B cell (primary cell): ENCODE measurements around the gene PTPRN2. TPM values are rescaled to one million over a fixed set of nuclear protein-coding genes. Genes with fewer than 3 reads are reported as not detected.

ENCODE experiments used
- ATAC-seq: fragments of 200-7000 bp; cut with Tn5 transposase; one replicate; pipeline ENCODE4 v1.10.0; 2021; ENCODE audit warnings: low read depth, mild to moderate bottlenecking, moderate number of reproducible peaks, moderate library complexity
- CTCF ChIA-PET: fragments of 350-600 bp; sonication (Branson Sonifier 250); formaldehyde crosslinking; loops from one replicate; lab custom pipeline; 2021; ENCODE audit warnings: antibody characterized with exemption, inconsistent platforms; lab: Charles Lee
- POLR2A ChIA-PET: fragments of 350-600 bp; sonication (Branson Sonifier 250); formaldehyde crosslinking; loops from one replicate; lab custom pipeline; 2021; ENCODE audit warnings: antibody characterized with exemption; lab: Charles Lee
- DNase-seq: peaks from one replicate; pipeline ENCODE4 v3.0.0; 2013
- H2AFZ ChIP-seq: 2 replicates; pipeline ENCODE4 v1.6.1; 2012; ENCODE audit warnings: mild to moderate bottlenecking, low read depth, low read length; ENCODE audit not compliant: insufficient read depth, poor library complexity, severe bottlenecking
- H3K27ac ChIP-seq, 2 donors: 1 replicate in 1 of 2; 2 replicates in 1 of 2; pipeline ENCODE4 v1.5.1; 2012 to 2013; ENCODE audit warnings: low read length in 2 of 2, mild to moderate bottlenecking in 2 of 2, moderate library complexity in 1 of 2
- H3K27me3 ChIP-seq, 4 experiments: fragments of 200-600 bp in 1 of 4; sonication (generic) in 1 of 4; replicated peaks in 1 of 4; 1 replicate in 2 of 4; 2 replicates in 2 of 4; pipeline versions ENCODE4 v1.6.1 to v1.7.0; 2013 to 2016; ENCODE audit warnings: low read length in 3 of 4, mild to moderate bottlenecking in 2 of 4, mixed read lengths in 1 of 4, moderate library complexity in 1 of 4; ENCODE audit not compliant: insufficient read depth in 4 of 4, control insufficient read depth in 3 of 4; ENCODE audit errors: control extremely low read depth in 1 of 4
- H3K36me3 ChIP-seq, 2 experiments: replicated peaks in 1 of 2; 1 replicate in 1 of 2; 2 replicates in 1 of 2; pipeline versions ENCODE4 v1.6.1 to v1.7.1; 2013; ENCODE audit warnings: low read length in 1 of 2; ENCODE audit not compliant: insufficient read depth in 2 of 2, control insufficient read depth in 1 of 2; ENCODE audit errors: control extremely low read depth in 1 of 2, extremely low read depth in 1 of 2
- H3K4me1 ChIP-seq, 2 donors: fragments of 200-600 bp in 1 of 2; sonication (generic) in 1 of 2; 1 replicate in 1 of 2; 2 replicates in 1 of 2; pipeline versions ENCODE4 v1.5.1 to v1.6.1; 2013 to 2017; ENCODE audit warnings: low read length in 2 of 2; ENCODE audit not compliant: control insufficient read depth in 2 of 2, insufficient read depth in 2 of 2
- H3K4me2 ChIP-seq: replicated peaks from 2 replicates; pipeline ENCODE3; 2012; ENCODE audit warnings: mild to moderate bottlenecking, low read depth, low read length; ENCODE audit not compliant: poor library complexity, severe bottlenecking
- H3K4me3 ChIP-seq, 5 experiments: fragments of 200-600 bp in 1 of 5; sonication (generic) in 1 of 5; 1 replicate in 3 of 5; 2 replicates in 2 of 5; pipeline versions ENCODE4 v1.5.1 to v1.7.0; 2011 to 2016; ENCODE audit warnings: low read length in 4 of 5, mild to moderate bottlenecking in 4 of 5, low read depth in 2 of 5, control low read depth in 1 of 5, moderate library complexity in 1 of 5; ENCODE audit not compliant: insufficient read depth in 1 of 5; ENCODE audit errors: control extremely low read depth in 1 of 5, extremely low read depth in 1 of 5
- H3K79me2 ChIP-seq: fragments of 200-600 bp; sonication (generic); one replicate; pipeline ENCODE4 v1.6.0; 2016; ENCODE audit warnings: low read length; ENCODE audit not compliant: control insufficient read depth, insufficient read depth
- H3K9ac ChIP-seq: fragments of 200-600 bp; sonication (generic); 2 replicates; pipeline ENCODE4 v1.6.1; 2017; ENCODE audit warnings: mild to moderate bottlenecking, low read length, moderate library complexity
- H3K9me3 ChIP-seq, 3 donors: one replicate each; pipeline versions ENCODE4 v1.6.1 to v1.7.1; 2013; ENCODE audit warnings: low read length in 2 of 3; ENCODE audit not compliant: control insufficient read depth in 2 of 3, insufficient read depth in 1 of 3; ENCODE audit errors: control extremely low read depth in 1 of 3
- H4K20me1 ChIP-seq: 2 replicates; pipeline ENCODE4 v1.6.0; 2012; ENCODE audit warnings: mild to moderate bottlenecking, low read length; ENCODE audit not compliant: insufficient read depth, control insufficient read depth, poor library complexity, severe bottlenecking
- H3K27ac Mint-ChIP-seq: one replicate; pipeline ENCODE4 v1.8.0; 2021; ENCODE audit warnings: mixed read lengths
- H3K27me3 Mint-ChIP-seq: one replicate; pipeline ENCODE4 v1.8.0; 2021; ENCODE audit warnings: mixed read lengths
- H3K4me1 Mint-ChIP-seq: one replicate; pipeline ENCODE4 v1.8.0; 2021; ENCODE audit warnings: mixed read lengths
- H3K4me3 Mint-ChIP-seq: one replicate; pipeline ENCODE4 v1.8.0; 2021; ENCODE audit warnings: mixed read lengths
- H3K9me3 Mint-ChIP-seq: one replicate; pipeline ENCODE4 v1.8.0; 2022; ENCODE audit warnings: mixed read lengths; ENCODE audit not compliant: insufficient read depth
- EZH2 ChIP-seq: IDR thresholded peaks from 2 replicates; pipeline ENCODE4 v1.6.1; 2012; ENCODE audit warnings: borderline replicate concordance, low read depth, mild to moderate bottlenecking, moderate library complexity, low read length; ENCODE audit not compliant: insufficient read depth, poor library complexity, severe bottlenecking
- WGBS: methylation state at CpG from one replicate; pipeline ENCODE4 v1.1.5; 2013; ENCODE audit warnings: missing lambda C conversion rate; ENCODE audit not compliant: insufficient coverage; 5-methylcytosine and 5-hydroxymethylcytosine counted together
- intact Hi-C: fragments of 100-400 bp; cut with micrococcal nuclease; formaldehyde crosslinking; loops from one replicate; pipeline ENCODE4 v1.10.0; 2022
- polyA plus RNA-seq: library from polyadenylated mRNA; depleted of rRNA; stranded (reverse); fragments of >200 nt; gene quantifications from 2 replicates; pipeline ENCODE4 v1.2.3, GENCODE V29; 2012
- total RNA-seq, 2 donors: library from RNA; stranded (reverse); fragments of 120-200 nt in 1 of 2; gene quantifications; 1 replicate in 1 of 2; 2 replicates in 1 of 2; pipeline versions ENCODE4 v1.2.3 to v1.2.4, GENCODE V29; 2013 to 2022
- TF ChIP-seq, protein P1 (sequence below): fragments of 200-600 bp; IDR thresholded peaks from one replicate; pipeline ENCODE4 v1.8.0; 2022; ENCODE audit warnings: antibody characterized with exemption, mild to moderate bottlenecking

The PTPRN2 gene
- total and polyA plus RNA-seq, 2 donors (not counting 1 experiment from before 2014, with no cell fraction given), result 2.0 to 5.0 TPM

DNA sequence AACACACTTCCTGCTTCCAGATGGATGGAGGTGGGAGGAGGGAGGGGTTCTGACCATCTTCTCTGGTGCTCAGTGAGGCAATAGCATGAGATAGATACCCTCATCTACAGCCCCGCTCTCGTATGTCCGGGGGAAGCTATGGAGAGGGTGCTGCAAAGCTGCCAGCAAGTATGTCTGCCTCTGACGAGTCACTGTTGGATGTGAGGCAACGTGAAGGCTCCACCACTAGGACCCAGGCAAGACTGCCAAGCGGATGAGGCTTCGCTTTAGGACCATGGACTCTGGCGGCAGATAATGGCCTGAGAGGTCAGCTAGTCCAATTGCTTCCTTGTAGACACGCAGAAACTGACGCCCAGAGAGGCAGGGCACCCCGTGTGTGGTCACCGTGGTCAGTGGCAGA lies 601.6 kb downstream of the PTPRN2 start:
- POLR2A ChIA-PET, result no interaction called here
- DNase-seq (no peak), ATAC-seq (no peak)
- Histone ChIP-seq H3K4me2 (no peak overlapping the region), H4K20me1 (no peaks in the 10 kb centered on the region), H3K4me3 (no peak overlapping the region), H2AFZ (no peak overlapping the region), H3K36me3 (no peaks in the 10 kb centered on the region), H3K9ac (no peak overlapping the region), H3K79me2 (no peaks in the 10 kb centered on the region), H3K27ac (no peak overlapping the region), H3K27me3 (no peaks in the 10 kb centered on the region), H3K9me3 (peaks cover 0 to 15% (median 0%) of the 10 kb centered on the region in 3 donors), H3K4me1 (no peaks in the 10 kb centered on the region)
- intact Hi-C loops, result no loop called here
- Mint-ChIP-seq H3K4me3 (no peak overlapping the region), H3K9me3 (no peaks in the 10 kb centered on the region), H3K27ac (no peak overlapping the region), H3K4me1 (no peaks in the 10 kb centered on the region), H3K27me3 (no peaks in the 10 kb centered on the region)
- CTCF ChIA-PET, result no interaction called here
- TF ChIP-seq EZH2, result no peak
- TF ChIP-seq, protein P1, sequence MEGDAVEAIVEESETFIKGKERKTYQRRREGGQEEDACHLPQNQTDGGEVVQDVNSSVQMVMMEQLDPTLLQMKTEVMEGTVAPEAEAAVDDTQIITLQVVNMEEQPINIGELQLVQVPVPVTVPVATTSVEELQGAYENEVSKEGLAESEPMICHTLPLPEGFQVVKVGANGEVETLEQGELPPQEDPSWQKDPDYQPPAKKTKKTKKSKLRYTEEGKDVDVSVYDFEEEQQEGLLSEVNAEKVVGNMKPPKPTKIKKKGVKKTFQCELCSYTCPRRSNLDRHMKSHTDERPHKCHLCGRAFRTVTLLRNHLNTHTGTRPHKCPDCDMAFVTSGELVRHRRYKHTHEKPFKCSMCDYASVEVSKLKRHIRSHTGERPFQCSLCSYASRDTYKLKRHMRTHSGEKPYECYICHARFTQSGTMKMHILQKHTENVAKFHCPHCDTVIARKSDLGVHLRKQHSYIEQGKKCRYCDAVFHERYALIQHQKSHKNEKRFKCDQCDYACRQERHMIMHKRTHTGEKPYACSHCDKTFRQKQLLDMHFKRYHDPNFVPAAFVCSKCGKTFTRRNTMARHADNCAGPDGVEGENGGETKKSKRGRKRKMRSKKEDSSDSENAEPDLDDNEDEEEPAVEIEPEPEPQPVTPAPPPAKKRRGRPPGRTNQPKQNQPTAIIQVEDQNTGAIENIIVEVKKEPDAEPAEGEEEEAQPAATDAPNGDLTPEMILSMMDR, result no peak
- 82% methylated on average over 12 of the region's 12 CpGs for WGBS

DNA sequence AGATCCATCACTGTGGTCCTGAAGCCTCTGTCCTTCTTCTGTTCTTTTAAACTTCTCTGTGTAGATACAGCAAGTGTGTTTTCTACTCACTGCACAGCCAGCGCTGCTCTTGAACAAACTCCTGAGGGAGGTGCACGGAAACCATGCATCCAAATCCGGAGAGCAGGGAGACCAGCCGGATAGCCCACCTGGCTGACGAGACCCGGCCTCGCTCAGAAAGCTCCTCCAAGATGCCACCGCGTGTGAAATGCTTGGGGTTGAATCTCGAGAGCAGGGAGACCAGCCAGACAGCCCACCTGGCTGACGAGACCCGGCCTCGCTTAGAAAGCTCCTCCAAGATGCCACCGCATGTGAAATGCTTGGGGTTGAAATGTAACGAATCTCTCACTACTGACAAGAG lies 602.0 kb downstream of the PTPRN2 start:
- no peak overlapping the region for H3K27ac Mint-ChIP-seq
- H3K27ac ChIP-seq, result no peak overlapping the region
- H2AFZ ChIP-seq, result no peak overlapping the region
- H3K4me1 Mint-ChIP-seq, result no peaks in the 10 kb centered on the region
- H3K9me3 Mint-ChIP-seq, result no peaks in the 10 kb centered on the region
- POLR2A ChIA-PET, result no interaction called here
- CTCF ChIA-PET, result no interaction called here
- 95% methylated on average over 10 of the region's 15 CpGs for WGBS
- H3K4me3 ChIP-seq, result no peak overlapping the region
- no peaks in the 10 kb centered on the region for H3K36me3 ChIP-seq
- H3K9me3 ChIP-seq, result peaks cover 0 to 18% (median 0%) of the 10 kb centered on the region in 3 donors
- no peaks in the 10 kb centered on the region for H3K27me3 Mint-ChIP-seq
- DNase-seq (no peak), ATAC-seq (no peak)
- TF ChIP-seq, protein P1, result no peak
- TF ChIP-seq EZH2, result no peak
- H3K9ac ChIP-seq, result no peak overlapping the region
- H3K4me3 Mint-ChIP-seq, result no peak overlapping the region
- no peaks in the 10 kb centered on the region for H4K20me1 ChIP-seq
- no peaks in the 10 kb centered on the region for H3K4me1 ChIP-seq
- H3K79me2 ChIP-seq, result no peaks in the 10 kb centered on the region
- no peaks in the 10 kb centered on the region for H3K27me3 ChIP-seq
- no peak overlapping the region for H3K4me2 ChIP-seq
- intact Hi-C loops, result no loop called here
